Activated naive CD4-positive, alpha-beta T cell treated with anti-CD3 and anti-CD28 coated beads, Interleukin-2, amount 50 U/mL, for 72 hours (primary cell): ENCODE results near the gene GIPC1. TPM values are rescaled to one million over a fixed set of nuclear protein-coding genes. Genes with fewer than 3 reads are reported as not detected.

ENCODE experiments used
- ATAC-seq, 2 donors: fragments of 150-1000 bp; cut with Tn5 transposase; 2 replicates each; pipeline ENCODE4 v1.10.0; 2021; ENCODE audit warnings: mild to moderate bottlenecking in 2 of 2, moderate library complexity in 2 of 2
- DNase-seq, 2 donors: peaks; one replicate each; pipeline ENCODE4 v3.0.0; 2021 to 2022; ENCODE audit warnings: low spot score in 2 of 2
- H3K27ac Mint-ChIP-seq, 2 donors: one replicate each; pipeline ENCODE4 v1.8.0; 2022; ENCODE audit warnings: mild to moderate bottlenecking in 2 of 2, mixed read lengths in 2 of 2
- H3K36me3 Mint-ChIP-seq, 2 donors: one replicate each; pipeline ENCODE4 v1.8.0; 2022; ENCODE audit warnings: mixed read lengths in 2 of 2
- H3K9me3 Mint-ChIP-seq, 2 donors: one replicate each; pipeline ENCODE4 v1.8.0; 2022; ENCODE audit warnings: mixed read lengths in 2 of 2
- total RNA-seq, 2 donors: library from RNA; stranded (reverse); gene quantifications; one replicate each; pipeline ENCODE4 v1.2.3, GENCODE V29; 2022

Gene GIPC1
- total RNA-seq, 2 donors from 2014 or later = 24.8 to 33.3 TPM

- peaks cover 6 to 8% of the 10 kb centered on the region in 2 donors for H3K36me3 Mint-ChIP-seq
- DNase-seq = no peak
- H3K9me3 Mint-ChIP-seq = no peaks in the 10 kb centered on the region
- H3K27ac Mint-ChIP-seq = peak overlapping the region; percentile 39 to 44
- ATAC-seq = no peak
These were observed 58.3 kb downstream of the GIPC1 start for GRCh38 chr19:14437578-14438140.

DNA sequence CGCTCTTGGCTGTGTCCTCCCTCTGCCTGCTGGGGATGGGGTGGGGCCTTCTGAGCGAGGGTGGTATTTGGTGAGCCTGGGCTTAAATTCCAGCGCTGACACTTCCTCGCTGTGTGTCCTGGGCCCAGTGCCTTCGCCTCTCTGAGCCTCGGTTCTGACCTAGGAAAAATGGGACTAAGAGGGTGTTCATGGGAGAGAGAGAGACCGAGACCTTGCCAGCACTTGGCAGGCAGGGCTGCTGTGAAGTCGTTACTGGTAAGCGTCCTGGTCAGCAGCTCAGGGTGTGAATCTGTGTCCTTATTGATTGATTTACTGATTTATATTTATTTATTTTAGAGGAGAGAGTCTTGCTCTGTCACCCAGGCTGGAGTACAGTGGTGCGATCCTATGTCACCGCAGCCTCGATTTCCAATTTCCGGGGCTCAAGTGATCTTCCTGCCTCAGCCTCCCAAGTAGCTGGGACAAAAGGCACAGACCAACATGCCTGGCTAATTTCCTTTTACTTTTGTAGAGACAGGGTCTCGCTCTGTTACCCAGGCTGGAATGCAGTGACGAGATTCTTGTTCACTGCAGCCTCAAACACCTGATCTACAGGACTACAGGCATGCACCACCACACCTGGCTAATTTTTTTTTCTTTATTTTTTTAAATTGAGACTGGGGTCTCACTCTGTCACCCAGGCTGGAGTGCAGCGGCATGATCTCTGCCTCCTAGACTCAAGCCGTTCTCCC lies 60.4 kb downstream of the GIPC1 start:
- DNase-seq (no peak), ATAC-seq (no peak)
- H3K27ac Mint-ChIP-seq = peak overlapping the region; percentile 26 to 82
- no peaks in the 10 kb centered on the region for H3K9me3 Mint-ChIP-seq
- H3K36me3 Mint-ChIP-seq = peaks cover 5% of the 10 kb centered on the region in 2 donors

DNA sequence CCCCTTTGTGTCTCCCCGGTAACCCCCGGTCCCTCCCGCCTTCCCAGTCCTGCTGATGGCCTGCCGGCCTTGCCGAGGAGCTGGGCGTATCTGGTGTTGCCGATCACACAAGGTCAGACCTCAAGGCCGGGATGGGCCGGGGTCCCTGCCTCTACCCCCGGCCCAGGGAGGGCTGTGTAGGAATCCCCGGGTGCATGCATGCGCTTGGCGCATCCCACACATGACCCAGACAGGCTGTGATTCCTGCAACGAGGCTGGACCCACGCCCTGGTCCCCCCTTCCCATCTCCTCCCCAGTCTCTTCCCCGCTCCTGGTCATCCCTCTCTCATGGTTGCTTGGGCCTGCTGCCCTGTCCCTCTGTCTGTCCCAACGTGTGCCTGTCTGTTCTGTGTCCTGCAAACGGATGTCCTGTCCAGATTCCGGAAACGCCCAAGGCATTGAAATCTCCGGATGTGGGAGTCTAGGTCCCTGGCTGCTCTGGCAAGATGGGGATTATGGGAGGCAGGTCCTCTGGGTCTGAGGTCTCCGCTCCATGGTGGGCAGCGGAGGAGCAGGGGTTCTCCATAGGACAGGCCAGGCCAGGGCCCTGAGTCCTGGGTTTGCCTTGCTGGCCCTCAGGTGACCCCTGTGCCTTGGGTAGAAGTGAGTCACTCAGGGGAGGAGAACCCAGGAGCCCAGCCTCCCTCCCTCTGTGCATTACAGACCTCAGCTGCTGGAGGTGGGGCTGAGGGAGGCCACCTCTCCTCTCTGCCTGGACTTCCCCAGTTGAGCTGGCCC lies 61.2 kb downstream of the GIPC1 start:
- Mint-ChIP-seq H3K9me3 (no peaks in the 10 kb centered on the region), H3K36me3 (no peaks in the 10 kb centered on the region)
- DNase-seq = peak in 1 of 2 donors; percentile 72

GRCh38 chr19:14433554-14434501 lies 62.1 kb downstream of the GIPC1 start:
- ATAC-seq (peak; percentile 34 to 35), DNase-seq (peak in 1 of 2 donors; percentile 32)
- peak overlapping the region; percentile 82 to 91 for H3K27ac Mint-ChIP-seq
- no peaks in the 10 kb centered on the region for H3K36me3 Mint-ChIP-seq
- no peaks in the 10 kb centered on the region for H3K9me3 Mint-ChIP-seq

More for the DNA sequence above, 61.2 kb downstream of the GIPC1 start:
- peak; percentile 47 to 86 for ATAC-seq
- peak overlapping the region; percentile 82 to 91 for H3K27ac Mint-ChIP-seq

DNA sequence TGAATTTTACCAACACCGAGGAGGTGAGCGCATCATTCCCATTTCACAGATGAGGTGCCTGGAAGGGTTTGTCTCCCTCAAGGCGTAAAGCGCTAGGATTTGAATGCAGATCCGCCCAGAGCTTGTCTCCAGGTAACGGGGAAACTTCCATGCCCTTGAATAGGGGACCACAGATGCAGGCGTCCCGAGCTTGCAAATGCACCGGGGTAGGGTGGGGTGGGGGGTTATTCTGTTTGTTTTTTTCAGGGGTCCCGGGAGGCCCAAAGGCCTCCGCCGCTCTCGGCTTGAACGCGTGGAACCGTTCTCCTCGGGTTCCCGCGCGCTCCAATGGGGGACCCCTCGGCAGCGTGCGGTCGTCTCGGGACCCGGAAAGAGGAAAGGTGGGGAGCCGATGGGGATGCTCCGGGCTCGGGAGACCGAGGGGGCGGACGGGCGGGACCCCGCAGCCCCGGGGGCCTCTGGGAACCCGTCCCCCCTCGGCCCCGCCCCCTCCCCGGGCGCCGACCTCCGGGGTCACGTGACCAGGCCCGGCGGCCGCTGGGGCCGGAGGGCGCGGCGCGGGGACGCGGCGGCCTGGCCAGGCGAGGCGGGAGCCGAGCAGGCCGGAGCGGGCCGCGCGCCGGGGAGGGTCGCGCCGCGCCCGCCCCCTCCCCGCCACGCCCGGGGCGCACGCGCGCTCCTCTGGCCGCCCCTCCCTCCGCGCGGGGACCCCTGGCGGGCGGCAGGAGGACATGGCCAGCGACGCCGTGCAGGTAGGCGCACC lies 63.0 kb downstream of the GIPC1 start, which contains the start of gene PKN1:
PKN1 (plus strand) TSS at position 516 of the 763 bp plus-strand sequence; CDS start at position 732, 216 bp downstream.
- Mint-ChIP-seq H3K27ac (peak within 1 kb of the TSS; percentile 82 to 95), H3K9me3 (no peaks in the 10 kb centered on the region), H3K36me3 (no peaks in the 10 kb centered on the region)
- ATAC-seq (peak; percentile 39 to 66), DNase-seq (peak in 1 of 2 donors; percentile 70)

GRCh38 chr19:14430712-14431111 lies 65.2 kb downstream of the GIPC1 start:
- ATAC-seq (no peak), DNase-seq (no peak)
- Mint-ChIP-seq H3K9me3 (no peaks in the 10 kb centered on the region), H3K36me3 (no peaks in the 10 kb centered on the region), H3K27ac (peak overlapping the region in 1 of 2 donors; percentile 36)

GRCh38 chr19:14428882-14429416 lies 67.0 kb downstream of the GIPC1 start:
- DNase-seq (no peak), ATAC-seq (no peak)
- Mint-ChIP-seq H3K36me3 (no peaks in the 10 kb centered on the region), H3K9me3 (no peaks in the 10 kb centered on the region), H3K27ac (no peak overlapping the region)

Other genes starting within 250 kb of the GIPC1 start
- gene ADGRE5, start 114.7 kb downstream of the GIPC1 start, total RNA-seq = 100 to 1,000 TPM; 222 to 256 TPM
- gene DDX39A, start 76.8 kb downstream of the GIPC1 start, total RNA-seq = 100 to 1,000 TPM; 208 to 217 TPM
- gene PKN1, start 62.8 kb downstream of the GIPC1 start, total RNA-seq = 100 to 1,000 TPM; 105 to 192 TPM
- gene PTGER1, start 20.8 kb downstream of the GIPC1 start, total RNA-seq = under 1 TPM; 0.20 to 0.97 TPM
- gene DNAJB1, start 22.3 kb upstream of the GIPC1 start, total RNA-seq = 100 to 1,000 TPM in 1 of 2 donors, 10 to 100 TPM in 1; 59.5 to 124 TPM
- gene TECR, start 33.5 kb upstream of the GIPC1 start, total RNA-seq = 100 to 1,000 TPM; 116 to 118 TPM
- 100 to 1,000 TPM; 111 to 129 TPM for gene NDUFB7, start 75.9 kb upstream of the GIPC1 start, total RNA-seq
- gene CLEC17A, start 87.0 kb upstream of the GIPC1 start, total RNA-seq = under 1 TPM; 0.16 to 0.43 TPM
- not detected for gene ADGRE3, start 178.7 kb upstream of the GIPC1 start, total RNA-seq
- gene ZNF333, start 193.9 kb upstream of the GIPC1 start, total RNA-seq = 10 to 100 TPM; 12.1 to 49.7 TPM